GM19438 (cell line): ENCODE results near the gene SIRT7.
"Not testable (repeated sequence)": the region's sequence is repeated elsewhere in the genome, so short reads cannot be mapped to it uniquely, and the experiment has no call there.

Source experiments
- ATAC-seq: cut with Tn5 transposase; IDR thresholded peaks from one replicate; pipeline ENCODE4 v1.9.1; 2021; ENCODE audit warnings: low read depth; ENCODE audit not compliant: unreplicated experiment

SIRT7 gene

GRCh38 chr17:81955058-81955681, 37.2 kb upstream of the SIRT7 start:
- no peak for ATAC-seq

- ATAC-seq: no peak
These were observed 36.4 kb upstream of the SIRT7 start for GRCh38 chr17:81954131-81955057.

- not testable (repeated sequence) for ATAC-seq
These were observed 35.5 kb upstream of the SIRT7 start for GRCh38 chr17:81953443-81953842.

- ATAC-seq: no peak
These were observed 34.8 kb upstream of the SIRT7 start for GRCh38 chr17:81952792-81953228.

- no peak for ATAC-seq
These were observed 34.1 kb upstream of the SIRT7 start for GRCh38 chr17:81951785-81952684.

- no peak for ATAC-seq
These were observed 32.5 kb upstream of the SIRT7 start for GRCh38 chr17:81950501-81950900.

- no peak for ATAC-seq
These were observed 30.8 kb upstream of the SIRT7 start for GRCh38 chr17:81948635-81949378.

- no peak for ATAC-seq
These were observed 29.2 kb upstream of the SIRT7 start, which contains the start of gene MYADML2 for GRCh38 chr17:81947189-81947588. TSS of gene MYADML2 (minus strand) at chr17:81947233. CDS start at chr17:81941741, 5,492 bp downstream.

- ATAC-seq: no peak
These were observed 26.9 kb upstream of the SIRT7 start for GRCh38 chr17:81944858-81945257.

GRCh38 chr17:81942167-81942553, 24.2 kb upstream of the SIRT7 start:
- no peak for ATAC-seq

- no peak for ATAC-seq
These were observed 23.6 kb upstream of the SIRT7 start for GRCh38 chr17:81941484-81942166.

- ATAC-seq: no peak
These were observed 22.8 kb upstream of the SIRT7 start for GRCh38 chr17:81940538-81941483.

GRCh38 chr17:81939881-81940385, 22.0 kb upstream of the SIRT7 start:
- ATAC-seq: no peak

GRCh38 chr17:81939218-81939617, 21.2 kb upstream of the SIRT7 start:
- no peak for ATAC-seq

- no peak for ATAC-seq
These were observed 17.7 kb upstream of the SIRT7 start for GRCh38 chr17:81935709-81936084.

- ATAC-seq: no peak
These were observed 17.1 kb upstream of the SIRT7 start for GRCh38 chr17:81934850-81935708.

GRCh38 chr17:81934098-81934757, 16.3 kb upstream of the SIRT7 start:
- no peak for ATAC-seq
